HCT116 (cell line): Measurements from ENCODE around the gene SPTBN4. TPM values are rescaled to one million over a fixed set of nuclear protein-coding genes. Genes with fewer than 3 reads are reported as not detected.
A peak's percentile ranks its signal among the peaks of the same experiment; 100 is the strongest.

Experiments
- ATAC-seq: fragments of 200-7000 bp; cut with Tn5 transposase; 2 replicates; pipeline ENCODE4 v1.9.1; 2020; ENCODE audit warnings: mild to moderate bottlenecking, moderate library complexity
- BruUV-seq: library from RNA; stranded (reverse); fragments of 400-500 nt; replicated peaks from 2 replicates; lab custom pipeline; 2021; lab: Mats Ljungman, UMichigan
- CTCF ChIA-PET: fragments of 300-600 bp; sonication (Branson Sonifier 250); formaldehyde crosslinking; loops from one replicate; lab custom pipeline; 2021; ENCODE audit warnings: antibody characterized with exemption; lab: Charles Lee
- POLR2A ChIA-PET: fragments of 300-600, 350-600 bp; sonication (Branson Sonifier 250); formaldehyde crosslinking; loops from one replicate; lab custom pipeline; 2021; ENCODE audit warnings: antibody characterized with exemption; lab: Charles Lee
- RAD21 ChIA-PET, 2 experiments: fragments of 300-600 bp; sonication (Branson Sonifier 250); formaldehyde crosslinking; loops; one replicate each; lab custom pipeline; 2023; ENCODE audit warnings: low total read pairs in 2 of 2; ENCODE audit not compliant: uncharacterized antibody in 2 of 2, unreplicated experiment in 2 of 2, low non-redundant PET in 1 of 2; lab: Charles Lee
- DNase-seq: peaks from one replicate; pipeline ENCODE4 v3.0.0-alpha.2; 2010; ENCODE audit warnings: low read depth, low spot score
- H2AFZ ChIP-seq: fragments of 200-600 bp; shearing (Covaris generic), sonication (generic); 2 replicates; pipeline ENCODE4 v1.6.1; 2017; ENCODE audit warnings: low read depth, mixed run types, mixed read lengths, antibody characterized with exemption, low read length; ENCODE audit not compliant: poor library complexity, severe bottlenecking
- H3K27ac ChIP-seq: 2 replicates; pipeline ENCODE4 v1.5.1; 2012; ENCODE audit warnings: low read depth, low read length
- H3K27me3 ChIP-seq: fragments of 200-600 bp; sonication (generic); 2 replicates; pipeline ENCODE4 v1.6.1; 2016; ENCODE audit warnings: mixed run types, low read length, mixed read lengths; ENCODE audit not compliant: insufficient read depth
- H3K36me3 ChIP-seq, 2 experiments: fragments of 200-500 bp in 1 of 2; fragments of 200-600 bp in 1 of 2; sonication (Bioruptor generic) in 1 of 2; sonication (generic) in 1 of 2; 2 replicates each; pipeline versions ENCODE4 v1.5.1 to v1.6.1; 2014 to 2016; ENCODE audit warnings: low read length in 2 of 2, inconsistent platforms in 1 of 2, mixed read lengths in 1 of 2, mixed run types in 1 of 2; ENCODE audit not compliant: insufficient read depth in 2 of 2, control insufficient read depth in 1 of 2
- H3K4me1 ChIP-seq, 2 experiments: fragments of 200-600 bp in 1 of 2; sonication (generic) in 1 of 2; 2 replicates each; pipeline versions ENCODE4 v1.5.1 to v1.6.1; 2012 to 2017; ENCODE audit warnings: low read length in 2 of 2, inconsistent platforms in 1 of 2, mild to moderate bottlenecking in 1 of 2, mixed read lengths in 1 of 2, mixed run types in 1 of 2, moderate library complexity in 1 of 2; ENCODE audit not compliant: insufficient read depth in 2 of 2, control insufficient read depth in 1 of 2
- H3K4me2 ChIP-seq: fragments of 200-600 bp; sonication (generic); 2 replicates; pipeline ENCODE4 v1.6.1; 2017; ENCODE audit warnings: mixed run types, low read length, mixed read lengths
- H3K4me3 ChIP-seq, 2 experiments: fragments of 200-600 bp in 1 of 2; sonication (generic) in 1 of 2; replicated peaks in 1 of 2; 2 replicates each; pipeline ENCODE4 v1.5.1; 2011 to 2016; ENCODE audit warnings: low read length in 2 of 2, control low read depth in 1 of 2, low read depth in 1 of 2, mild to moderate bottlenecking in 1 of 2, mixed read lengths in 1 of 2, mixed run types in 1 of 2
- H3K79me2 ChIP-seq: fragments of 200-600 bp; sonication (generic); 2 replicates; pipeline ENCODE4 v1.6.1; 2017; ENCODE audit warnings: mild to moderate bottlenecking, mixed run types, low read length, moderate library complexity, mixed read lengths; ENCODE audit not compliant: insufficient read depth
- H3K9ac ChIP-seq: fragments of 200-600 bp; sonication (generic); 2 replicates; pipeline ENCODE4 v1.6.1; 2016; ENCODE audit warnings: low read length, mixed read lengths
- H3K9me2 ChIP-seq: fragments of 200-600 bp; sonication (generic), shearing (Covaris generic); 2 replicates; pipeline ENCODE4 v1.6.1; 2017; ENCODE audit warnings: mixed run types, mild to moderate bottlenecking, moderate library complexity; ENCODE audit not compliant: insufficient read depth
- H3K9me3 ChIP-seq, 2 experiments: fragments of 200-500 bp in 1 of 2; fragments of 200-600 bp in 1 of 2; sonication (Bioruptor generic) in 1 of 2; sonication (generic) in 1 of 2; 2 replicates each; pipeline ENCODE4 v1.6.1; 2014 to 2017; ENCODE audit warnings: low read length in 2 of 2, mixed read lengths in 2 of 2, inconsistent platforms in 1 of 2, low read depth in 1 of 2, mild to moderate bottlenecking in 1 of 2, mixed run types in 1 of 2, moderate library complexity in 1 of 2; ENCODE audit not compliant: control insufficient read depth in 1 of 2, insufficient read depth in 1 of 2
- H4K20me1 ChIP-seq: fragments of 200-600 bp; sonication (generic), shearing (Covaris generic); 2 replicates; pipeline ENCODE4 v1.6.1; 2017; ENCODE audit warnings: mixed run types, mild to moderate bottlenecking, moderate library complexity; ENCODE audit not compliant: insufficient read depth
- ATF3 ChIP-seq: IDR thresholded peaks from 2 replicates; pipeline ENCODE4 v1.6.1; 2012
- CBX3 ChIP-seq: IDR thresholded peaks from 2 replicates; pipeline ENCODE4 v1.6.1; 2012; ENCODE audit warnings: low read depth
- CTCF ChIP-seq, 3 experiments: fragments of 200-600 bp in 1 of 3; sonication (generic) in 1 of 3; IDR thresholded peaks in 2 of 3; conservative IDR thresholded peaks in 1 of 3; 2 replicates each; pipeline ENCODE4 v1.5.1; 2012 to 2017; ENCODE audit warnings: low read depth in 2 of 3, low read length in 2 of 3, antibody characterized with exemption in 1 of 3, borderline replicate concordance in 1 of 3, control low read depth in 1 of 3, mild to moderate bottlenecking in 1 of 3, mixed read lengths in 1 of 3, mixed run types in 1 of 3, moderate library complexity in 1 of 3; ENCODE audit not compliant: insufficient read depth in 1 of 3
- EGR1 ChIP-seq: IDR thresholded peaks from 2 replicates; pipeline ENCODE4 v1.6.1; 2012; ENCODE audit warnings: low read depth
- ELF1 ChIP-seq: IDR thresholded peaks from 2 replicates; pipeline ENCODE4 v1.6.1; 2012; ENCODE audit warnings: low read depth, borderline replicate concordance
- MAX ChIP-seq: IDR thresholded peaks from 2 replicates; pipeline ENCODE4 v1.6.1; 2012
- POLR2A ChIP-seq: IDR thresholded peaks from 2 replicates; pipeline ENCODE4 v1.7.0; 2011; ENCODE audit warnings: borderline replicate concordance; ENCODE audit not compliant: insufficient read depth, insufficient read length; ENCODE audit errors: extremely low read depth
- POLR2AphosphoS5 ChIP-seq: IDR thresholded peaks from 2 replicates; pipeline ENCODE4 v1.6.1; 2011; ENCODE audit warnings: mild to moderate bottlenecking, low read depth, low read length, moderate library complexity
- RAD21 ChIP-seq: IDR thresholded peaks from 2 replicates; pipeline ENCODE4 v1.6.1; 2012; ENCODE audit warnings: low read depth, mild to moderate bottlenecking
- YY1 ChIP-seq: IDR thresholded peaks from 2 replicates; pipeline ENCODE4 v1.6.1; 2011; ENCODE audit warnings: low read length, low read depth, moderate library complexity, mild to moderate bottlenecking; ENCODE audit not compliant: insufficient replicate concordance; ENCODE audit errors: extremely low read depth
- ZFX ChIP-seq: fragments of 450-650 bp; IDR thresholded peaks from 2 replicates; pipeline ENCODE4 v1.6.1; 2017
- ZNF274 ChIP-seq: fragments of 200-500 bp; sonication (Bioruptor generic); IDR thresholded peaks from 2 replicates; pipeline ENCODE4 v1.6.1; 2014; ENCODE audit warnings: mild to moderate bottlenecking, low read depth, low read length, inconsistent platforms
- intact Hi-C: fragments of 100-400 bp; cut with micrococcal nuclease; formaldehyde crosslinking; loops from 2 replicates; pipeline ENCODE4 v1.10.0; 2022
- total RNA-seq: library from RNA; stranded (reverse); gene quantifications from one replicate; pipeline ENCODE4 v1.2.1, GENCODE V29; 2021; ENCODE audit not compliant: unreplicated experiment

SPTBN4 gene
- total RNA-seq, 1 experiment from 2014 or later, result 4.6 TPM

GRCh38 chr19:40584007-40584406 lies 117.2 kb downstream of the SPTBN4 start:
- TF ChIP-seq RAD21 (no peak; the same call in 1 of the 2 replicates), YY1 (no peak), CTCF (IDR thresholded peaks at IDR 0.05 in 2 of 3, conservative IDR thresholded peaks at IDR 0.05 in 1 of 3; ENCODE audit: borderline replicate concordance in 1 of 3, insufficient read depth in 1 of 3, low read depth in 2 of 3, low read length in 2 of 3) (peak in 2 of 3 experiments; percentile 61 to 70; a peak in 5 of 6 replicates), ZFX (no peak), CBX3 (no peak)
- peaks cover 10 to 26% of the 10 kb centered on the region in 2 experiments for H3K4me1 ChIP-seq

GRCh38 chr19:40585241-40585981 lies 118.6 kb downstream of the SPTBN4 start:
- DNase-seq, result no peak
- RAD21 ChIA-PET, result no interaction called here
- POLR2A ChIA-PET, result interaction anchor here (1.6 kb wide), 1 partner anchor 11 kb away, joined by 3 read pairs; no protein-coding TSS in a partner anchor
- intact Hi-C loops, result no loop called here
- ATAC-seq, result no peak
- H3K4me1 ChIP-seq, result peaks cover 11 to 28% of the 10 kb centered on the region in 2 experiments
- H4K20me1 ChIP-seq, result no peaks in the 10 kb centered on the region
- H3K36me3 ChIP-seq, result peaks cover 11 to 16% of the 10 kb centered on the region in 2 experiments; a peak in 3 of 4 replicates
- no peaks in the 10 kb centered on the region for H3K79me2 ChIP-seq
- no peaks in the 10 kb centered on the region for H3K27me3 ChIP-seq
- H2AFZ ChIP-seq, result no peak overlapping the region
- CTCF ChIA-PET, result no interaction called here
- BruUV-seq, result no TSS peak
- TF ChIP-seq ATF3 (no peak), MAX (no peak), EGR1 (no peak), ZNF274 (no peak), POLR2AphosphoS5 (no peak), ELF1 (no peak), POLR2A (no peak)
- H3K9ac ChIP-seq, result no peak overlapping the region
- H3K27ac ChIP-seq, result no peak overlapping the region
- H3K9me3 ChIP-seq, result no peaks in the 10 kb centered on the region
- H3K4me2 ChIP-seq, result no peak overlapping the region
- no peaks in the 10 kb centered on the region for H3K9me2 ChIP-seq
- no peak overlapping the region for H3K4me3 ChIP-seq

More at GRCh38 chr19:40584007-40584406, 117.2 kb downstream of the SPTBN4 start:
- no peak overlapping the region for H2AFZ ChIP-seq
- no peaks in the 10 kb centered on the region for H3K9me2 ChIP-seq
- DNase-seq, result no peak
- ChIA-PET POLR2A (no interaction called here), RAD21 (no interaction called here), CTCF (interaction anchor here (0.8 kb wide), 1 partner anchor 151 kb away, joined by 3 read pairs; no protein-coding TSS in a partner anchor)
- no peaks in the 10 kb centered on the region for H3K79me2 ChIP-seq
- intact Hi-C loops, result no loop called here
- ATAC-seq, result peak; percentile 71
- no peak overlapping the region for H3K4me2 ChIP-seq
- peaks cover 15 to 20% of the 10 kb centered on the region in 2 experiments; a peak in 3 of 4 replicates for H3K36me3 ChIP-seq
- BruUV-seq, result no TSS peak
- no peak overlapping the region for H3K27ac ChIP-seq
- H3K27me3 ChIP-seq, result no peaks in the 10 kb centered on the region
- H3K9me3 ChIP-seq, result no peaks in the 10 kb centered on the region
- no peaks in the 10 kb centered on the region for H4K20me1 ChIP-seq
- no peak overlapping the region for H3K4me3 ChIP-seq
- H3K9ac ChIP-seq, result no peak overlapping the region
